Astrocyte (in vitro differentiated cells and primary cell): Measurements from ENCODE around the gene EXPH5.

Source experiments
- CTCF ChIP-seq: IDR thresholded peaks from 2 replicates; pipeline ENCODE4 v1.5.1; 2011; ENCODE audit warnings: low read depth, mild to moderate bottlenecking, inconsistent platforms, low read length, moderate library complexity; ENCODE audit not compliant: insufficient read depth
- EZH2 ChIP-seq: IDR thresholded peaks from 2 replicates; pipeline ENCODE4 v1.6.1; 2012; ENCODE audit warnings: mild to moderate bottlenecking, low read length, inconsistent platforms; ENCODE audit not compliant: insufficient read depth

- no peak for TF ChIP-seq EZH2
- TF ChIP-seq CTCF: no peak
Observed at GRCh38 chr11:108565653-108566052, 27.9 kb downstream of the EXPH5 start.
